Measurements from ENCODE around the gene C2CD2. TPM values are rescaled to one million over a fixed set of nuclear protein-coding genes. Genes with fewer than 3 reads are reported as not detected.

The C2CD2 gene
- total and polyA plus RNA-seq, 2 donors (not counting 3 experiments of a cell fraction or from before 2014, with no cell fraction given), result 32.6 to 41.2 TPM

DNA sequence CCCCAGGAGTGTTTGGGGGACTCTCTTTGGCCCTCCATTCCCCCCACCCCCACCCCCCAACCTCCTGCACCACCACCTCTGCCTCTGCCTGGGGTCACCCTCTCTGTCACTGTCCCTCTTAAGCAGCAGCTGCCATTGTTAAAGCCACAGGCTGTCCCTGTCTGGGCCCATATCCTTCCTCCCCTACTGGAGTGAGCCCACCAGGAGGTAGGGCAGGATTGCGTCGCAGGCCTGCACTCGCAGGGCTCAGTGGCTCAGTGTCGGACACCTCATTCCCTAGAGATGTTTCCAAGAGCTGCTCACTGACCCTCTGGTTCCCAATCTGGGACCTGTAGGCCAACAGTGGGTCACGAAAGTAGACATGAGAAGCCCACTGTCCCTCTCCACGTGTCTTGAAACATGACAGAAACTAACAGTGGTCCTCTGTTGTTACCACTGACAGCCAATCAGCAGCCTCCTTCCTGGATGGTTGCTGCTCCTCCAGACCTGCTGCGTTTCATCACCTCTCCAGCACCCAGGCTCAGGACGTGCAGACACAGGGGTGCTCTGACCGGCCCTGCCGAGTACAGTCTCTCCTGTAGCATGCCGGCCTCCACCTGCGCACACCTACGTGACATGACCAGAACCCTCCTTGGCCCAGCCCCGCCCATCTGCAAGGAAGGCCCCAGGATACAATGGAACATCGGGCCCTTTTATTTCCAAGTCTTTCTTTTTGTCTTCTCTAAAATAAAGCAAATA lies 82.4 kb downstream of the C2CD2 start:
- ChIA-PET CTCF (interaction anchor here (1.0 kb wide), 1 partner anchor 246 kb away, joined by 3 read pairs; no protein-coding TSS in a partner anchor), POLR2A (no interaction called here)
- no peak overlapping the region for H3K4me2 ChIP-seq (ENCODE audit: insufficient read depth, low read length)
- intact Hi-C loops (cut with micrococcal nuclease) (no loop called here), dilution Hi-C loops (cut with MboI; ENCODE audit: extremely low pct_ligation_motif_present, low sequenced_read_pairs) (no loop called here)
- H3K9me1 ChIP-seq (replicated peaks; ENCODE audit: control insufficient read depth, extremely low read depth, insufficient read depth, low read length), result no peaks in the 10 kb centered on the region
- no peak for FAIRE-seq
- H3K4me3 ChIP-seq (replicated peaks in 1 of 3; ENCODE audit: insufficient read depth in 1 of 3, low read depth in 1 of 3, low read length in 3 of 3), result no peak overlapping the region
- no peaks in the 10 kb centered on the region for H3K27me3 ChIP-seq (ENCODE audit: control insufficient read depth in 2 of 2, insufficient read depth in 2 of 2, low read length in 2 of 2)
- H3K4me1 ChIP-seq (ENCODE audit: control insufficient read depth, extremely low read depth, insufficient read depth, low read length), result no peaks in the 10 kb centered on the region
- H3K79me2 ChIP-seq (ENCODE audit: control insufficient read depth, insufficient read depth, low read length), result peaks cover 12% of the 10 kb centered on the region
- H3K27ac ChIP-seq (ENCODE audit: insufficient read depth, low read depth, low read length), result no peak overlapping the region
- TF ChIP-seq EZH2 (IDR thresholded peaks at IDR 0.05; ENCODE audit: borderline replicate concordance, low read depth, low read length, severe bottlenecking), result no peak
- no peak for TF ChIP-seq POLR2A (IDR thresholded peaks at IDR 0.05; ENCODE audit: low read depth, low read length)
- TF ChIP-seq JUN (IDR thresholded peaks at IDR 0.05; ENCODE audit: borderline replicate concordance, insufficient read depth, insufficient read length, low read depth), result no peak
- TF ChIP-seq, protein P1, sequence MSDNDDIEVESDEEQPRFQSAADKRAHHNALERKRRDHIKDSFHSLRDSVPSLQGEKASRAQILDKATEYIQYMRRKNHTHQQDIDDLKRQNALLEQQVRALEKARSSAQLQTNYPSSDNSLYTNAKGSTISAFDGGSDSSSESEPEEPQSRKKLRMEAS (IDR thresholded peaks at IDR 0.05; ENCODE audit: insufficient read depth, insufficient read length), result no peak
- TF ChIP-seq, protein P2, sequence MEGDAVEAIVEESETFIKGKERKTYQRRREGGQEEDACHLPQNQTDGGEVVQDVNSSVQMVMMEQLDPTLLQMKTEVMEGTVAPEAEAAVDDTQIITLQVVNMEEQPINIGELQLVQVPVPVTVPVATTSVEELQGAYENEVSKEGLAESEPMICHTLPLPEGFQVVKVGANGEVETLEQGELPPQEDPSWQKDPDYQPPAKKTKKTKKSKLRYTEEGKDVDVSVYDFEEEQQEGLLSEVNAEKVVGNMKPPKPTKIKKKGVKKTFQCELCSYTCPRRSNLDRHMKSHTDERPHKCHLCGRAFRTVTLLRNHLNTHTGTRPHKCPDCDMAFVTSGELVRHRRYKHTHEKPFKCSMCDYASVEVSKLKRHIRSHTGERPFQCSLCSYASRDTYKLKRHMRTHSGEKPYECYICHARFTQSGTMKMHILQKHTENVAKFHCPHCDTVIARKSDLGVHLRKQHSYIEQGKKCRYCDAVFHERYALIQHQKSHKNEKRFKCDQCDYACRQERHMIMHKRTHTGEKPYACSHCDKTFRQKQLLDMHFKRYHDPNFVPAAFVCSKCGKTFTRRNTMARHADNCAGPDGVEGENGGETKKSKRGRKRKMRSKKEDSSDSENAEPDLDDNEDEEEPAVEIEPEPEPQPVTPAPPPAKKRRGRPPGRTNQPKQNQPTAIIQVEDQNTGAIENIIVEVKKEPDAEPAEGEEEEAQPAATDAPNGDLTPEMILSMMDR (IDR thresholded peaks at IDR 0.05; ENCODE audit: extremely low read depth in 1 of 2, insufficient read depth in 1 of 2, low read depth in 1 of 2, low read length in 2 of 2), result no peak
- no peak for TF ChIP-seq MYC (IDR thresholded peaks at IDR 0.05; ENCODE audit: low read depth, low read length)
- no peak for TF ChIP-seq GATA2 (IDR thresholded peaks at IDR 0.05; ENCODE audit: insufficient read depth, insufficient read length, low read depth, low read length)
- TF ChIP-seq POLR2AphosphoS5 (IDR thresholded peaks at IDR 0.05; ENCODE audit: insufficient read depth, low read depth, low read length), result no peak
- no peak for TF ChIP-seq FOS (IDR thresholded peaks at IDR 0.05; ENCODE audit: borderline replicate concordance, insufficient read depth, low read length)
- no peaks in the 10 kb centered on the region for H3K9me3 ChIP-seq (replicated peaks; ENCODE audit: control insufficient read depth, insufficient read depth, low read length)
- H3K9ac ChIP-seq (replicated peaks; ENCODE audit: extremely low read depth, insufficient read depth, low read length), result no peak overlapping the region
- no peaks in the 10 kb centered on the region for H4K20me1 ChIP-seq (replicated peaks; ENCODE audit: control insufficient read depth, extremely low read depth, insufficient read depth, low read length)
- H2AFZ ChIP-seq (ENCODE audit: low read depth, low read length), result no peak overlapping the region
- BruUV-seq (replicated peaks), result no TSS peak
- no peaks in the 10 kb centered on the region for H3K36me3 ChIP-seq (ENCODE audit: control insufficient read depth in 2 of 2, extremely low read depth in 1 of 2, insufficient read depth in 2 of 2, low read length in 2 of 2)
- no peak for DNase-seq (ENCODE audit: low read depth, low spot score)

Measured in endothelial cell of umbilical vein (primary cell).